Glomerular visceral epithelial cell (primary cell): Measurements from ENCODE around the gene BFSP1.

ENCODE experiments used
- DNase-seq: peaks from one replicate; pipeline ENCODE4 v3.0.0-alpha.2; 2016; ENCODE audit errors: extremely low spot score

The BFSP1 gene

DNA sequence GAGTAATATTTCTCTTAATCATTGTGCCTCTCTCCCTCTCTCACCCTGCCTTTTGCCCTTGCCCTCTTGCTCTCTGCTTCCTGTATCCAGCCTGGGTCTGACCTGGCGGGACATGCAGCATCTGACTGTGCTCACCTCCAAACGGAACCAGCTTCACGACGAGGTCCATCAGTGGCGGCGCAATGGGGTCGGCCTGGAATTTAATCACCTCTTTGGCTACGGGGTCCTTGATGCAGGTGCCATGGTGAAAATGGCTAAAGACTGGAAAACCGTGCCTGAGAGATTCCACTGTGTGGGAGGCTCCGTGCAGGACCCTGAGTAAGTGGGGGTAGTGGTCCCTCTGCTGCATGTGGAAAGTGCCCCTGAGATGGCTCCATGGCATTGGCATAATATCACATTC, 65.9 kb downstream of the BFSP1 start:
- DNase-seq: no peak

DNA sequence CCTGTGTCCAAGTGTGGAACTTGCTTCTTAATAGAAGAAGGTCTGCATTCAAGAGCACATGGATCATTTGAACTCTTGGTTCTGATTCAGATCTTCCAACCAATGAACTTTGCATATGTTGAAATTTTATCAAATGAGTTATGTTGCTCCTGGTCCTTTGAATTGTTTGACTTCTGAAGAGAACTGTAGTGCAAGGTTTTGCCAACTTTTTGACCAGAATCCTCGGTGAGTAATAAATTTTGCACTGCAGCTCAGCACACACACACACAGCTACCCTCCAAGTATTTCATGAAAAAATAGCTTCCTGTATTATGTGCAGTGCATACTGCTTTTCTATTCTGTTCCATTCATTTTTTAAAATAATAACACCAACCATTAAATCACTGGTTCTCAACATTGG, 67.5 kb downstream of the BFSP1 start:
- no peak for DNase-seq

- DNase-seq: no peak
Measured at GRCh38 chr20:17461941-17462340, 69.2 kb downstream of the BFSP1 start.

DNA sequence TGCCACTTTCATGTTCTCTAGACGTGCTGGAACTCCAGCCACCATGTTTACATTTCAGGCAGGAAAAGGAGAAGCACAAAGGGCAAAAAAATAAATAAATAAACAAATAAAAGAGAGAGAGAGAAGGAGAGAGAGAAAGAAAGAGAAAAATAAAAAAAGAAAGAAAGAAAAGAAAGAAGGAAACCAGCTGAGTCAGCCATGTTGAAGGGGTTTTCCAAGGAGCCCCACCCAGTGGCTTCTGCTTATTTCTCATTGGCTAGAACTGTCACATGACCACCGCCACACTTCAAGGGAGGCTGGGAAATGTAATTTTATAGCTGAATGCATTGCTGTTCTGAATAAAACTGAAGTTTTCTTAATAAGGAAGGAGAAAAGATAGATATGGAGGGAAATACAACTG, 71.1 kb downstream of the BFSP1 start:
- DNase-seq: no peak

GRCh38 chr20:17457588-17458190, 73.5 kb downstream of the BFSP1 start:
- DNase-seq: no peak

GRCh38 chr20:17457079-17457478, 74.1 kb downstream of the BFSP1 start:
- no peak for DNase-seq

GRCh38 chr20:17456279-17456678, 74.9 kb downstream of the BFSP1 start:
- DNase-seq: no peak

DNA sequence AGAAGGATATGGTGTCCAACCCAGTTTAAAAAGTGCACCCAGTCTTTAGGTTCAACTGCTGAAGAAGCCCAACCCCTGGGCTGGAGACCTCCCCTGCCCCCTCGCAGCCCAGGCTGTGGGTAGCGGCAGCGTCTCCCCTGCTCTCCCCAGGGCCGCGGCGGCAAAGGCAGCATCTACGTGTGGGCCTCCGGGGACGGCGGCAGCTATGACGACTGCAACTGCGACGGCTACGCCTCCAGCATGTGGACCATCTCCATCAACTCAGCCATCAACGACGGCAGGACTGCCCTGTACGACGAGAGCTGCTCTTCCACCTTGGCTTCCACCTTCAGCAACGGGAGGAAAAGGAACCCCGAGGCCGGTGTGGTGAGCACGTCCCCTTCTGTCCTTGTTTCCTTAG, 77.6 kb downstream of the BFSP1 start:
- DNase-seq: no peak

- no peak for DNase-seq
Measured at GRCh38 chr20:17452441-17452840, 78.7 kb downstream of the BFSP1 start.

DNA sequence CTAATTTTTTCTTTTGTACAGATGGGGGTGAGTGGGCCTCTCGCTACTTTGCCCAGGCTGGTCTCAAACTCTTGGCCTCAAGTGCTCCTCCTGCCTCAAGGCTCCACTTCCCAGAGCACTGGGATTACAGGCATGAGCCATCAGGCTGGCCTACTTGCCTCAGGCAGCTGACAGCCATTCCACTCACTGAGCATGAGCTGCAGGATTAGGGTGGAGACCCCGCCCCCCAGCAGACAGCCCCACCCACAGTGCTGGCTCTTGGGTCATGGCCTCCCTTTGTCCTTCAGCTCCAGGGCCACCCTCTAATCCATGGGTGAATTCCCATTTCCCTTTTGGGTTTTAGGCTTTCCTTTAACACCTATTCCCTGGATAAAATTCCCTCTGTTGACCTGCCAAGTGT, 82.1 kb downstream of the BFSP1 start:
- DNase-seq: no peak

DNA sequence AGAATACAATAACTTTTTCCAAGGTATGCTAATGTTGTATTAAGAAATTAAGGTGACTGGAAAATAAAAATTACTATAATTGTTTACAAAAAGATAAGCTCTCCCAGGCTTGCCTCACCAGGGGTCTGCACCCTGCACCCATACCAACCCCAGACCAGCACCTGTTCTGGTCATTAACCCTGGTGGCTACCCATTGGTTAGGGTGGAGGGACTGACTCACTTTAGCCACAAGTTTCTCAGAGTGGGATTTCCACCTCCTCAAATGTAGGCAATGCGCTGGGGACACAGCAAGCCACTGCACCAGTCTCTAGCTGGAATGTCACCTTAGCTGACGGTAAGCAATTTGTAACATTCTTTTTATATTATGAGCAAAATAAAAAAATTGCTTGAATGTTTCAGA, 83.1 kb downstream of the BFSP1 start:
- no peak for DNase-seq

DNA sequence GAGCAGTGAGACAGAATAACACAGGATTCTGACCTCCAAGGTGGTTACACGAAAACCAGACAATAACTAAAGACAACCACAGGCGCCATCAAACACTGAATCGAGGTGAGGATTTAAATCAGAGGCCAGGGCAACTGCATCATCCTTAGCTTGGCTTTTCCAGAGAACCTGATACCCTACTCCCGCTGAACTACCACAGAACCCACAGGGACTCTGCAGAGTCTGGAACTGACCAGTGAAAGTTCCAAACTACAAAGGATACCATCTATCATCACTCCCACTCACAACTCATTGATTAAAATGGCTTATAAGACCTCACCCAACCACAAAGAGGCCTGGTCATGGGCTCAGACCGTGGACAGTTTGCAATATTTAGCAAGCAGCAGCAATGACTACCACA, 85.0 kb downstream of the BFSP1 start:
- no peak for DNase-seq

DNA sequence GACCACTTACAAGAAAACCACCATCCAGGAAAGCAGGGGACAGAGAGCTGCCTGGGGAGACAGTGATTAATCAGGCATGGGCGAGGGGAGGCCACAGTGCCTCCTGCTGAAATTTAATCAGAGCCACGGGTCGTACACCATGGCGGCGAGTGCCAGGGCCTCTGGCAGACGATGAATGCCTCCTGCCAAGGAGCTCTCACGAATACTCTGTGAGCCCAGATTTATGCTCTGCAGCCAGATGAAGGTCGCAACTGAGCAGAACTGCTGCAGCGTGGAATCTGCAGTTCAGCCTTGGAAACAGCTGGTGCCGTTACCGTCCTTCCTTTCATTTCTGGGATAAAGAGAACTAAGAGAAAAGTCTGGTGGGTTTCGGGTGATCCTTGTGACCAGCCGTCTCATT, 85.6 kb downstream of the BFSP1 start:
- DNase-seq: no peak

DNA sequence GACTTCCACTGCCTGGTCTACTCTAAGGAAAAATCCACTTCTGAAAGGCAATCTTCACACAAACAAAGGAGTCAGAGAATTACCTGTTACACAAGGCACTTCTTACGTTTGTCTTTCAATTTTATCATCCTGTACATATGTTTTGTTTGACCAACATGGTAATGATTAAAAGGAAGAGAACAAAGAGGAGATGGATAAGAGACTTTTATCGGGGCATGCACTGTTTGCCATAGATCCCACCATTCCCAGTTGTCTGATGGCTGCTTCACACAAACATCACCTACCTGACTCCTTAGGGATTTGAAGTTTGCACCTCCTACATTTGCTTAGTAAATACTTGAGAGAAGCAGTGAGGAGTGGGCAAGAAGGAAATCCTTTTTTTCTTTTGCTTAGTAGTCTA, 87.1 kb downstream of the BFSP1 start:
- DNase-seq: no peak
